ENCODE measurements around the gene HOXB6.

HOXB6 gene

GRCh38 chr17:48574505-48575065 lies 30.2 kb downstream of the HOXB6 start:
- no peak for FAIRE-seq
- TF ChIP-seq CTCF (IDR thresholded peaks at IDR 0.05; ENCODE audit: insufficient read depth, missing control alignments), result no peak

GRCh38 chr17:48571826-48572417 lies 32.9 kb downstream of the HOXB6 start:
- FAIRE-seq (no peak), DNase-seq (ENCODE audit: insufficient read length, low spot score) (no peak)
- TF ChIP-seq CTCF (IDR thresholded peaks at IDR 0.05; ENCODE audit: insufficient read depth, missing control alignments), result no peak

More at GRCh38 chr17:48574505-48575065, 30.2 kb downstream of the HOXB6 start:
- DNase-seq (ENCODE audit: insufficient read length, low spot score), result no peak

- DNase-seq (ENCODE audit: insufficient read length, low spot score) (no peak), FAIRE-seq (no peak)
- no peak for TF ChIP-seq CTCF (IDR thresholded peaks at IDR 0.05; ENCODE audit: insufficient read depth, missing control alignments)
Measured at GRCh38 chr17:48571024-48571818, 33.6 kb downstream of the HOXB6 start.

- DNase-seq (ENCODE audit: insufficient read length, low spot score) (no peak), FAIRE-seq (no peak)
- no peak for TF ChIP-seq CTCF (IDR thresholded peaks at IDR 0.05; ENCODE audit: insufficient read depth, missing control alignments)
Measured at GRCh38 chr17:48570325-48571023, 34.3 kb downstream of the HOXB6 start.

GRCh38 chr17:48569674-48570324 lies 35.0 kb downstream of the HOXB6 start:
- TF ChIP-seq CTCF (IDR thresholded peaks at IDR 0.05; ENCODE audit: insufficient read depth, missing control alignments), result no peak
- FAIRE-seq (no peak), DNase-seq (ENCODE audit: insufficient read length, low spot score) (no peak)

GRCh38 chr17:48569240-48569582 lies 35.6 kb downstream of the HOXB6 start:
- DNase-seq (ENCODE audit: insufficient read length, low spot score) (no peak), FAIRE-seq (no peak)
- no peak for TF ChIP-seq CTCF (IDR thresholded peaks at IDR 0.05; ENCODE audit: insufficient read depth, missing control alignments)

Measured in D721Med (cell line).